GM23248 (cell line): Measurements from ENCODE around the gene NOXO1. TPM values are rescaled to one million over a fixed set of nuclear protein-coding genes. Genes with fewer than 3 reads are reported as not detected.
A peak's percentile ranks its signal among the peaks of the same experiment; 100 is the strongest.

Experiments
- DNase-seq: peaks from one replicate; pipeline ENCODE4 v3.0.0-alpha.2; 2015
- H2AFZ ChIP-seq: fragments of 200-600 bp; sonication (generic); 2 replicates; pipeline ENCODE4 v1.6.1; 2016; ENCODE audit warnings: antibody characterized with exemption
- H3F3A ChIP-seq: fragments of 200-600 bp; sonication (generic); 2 replicates; pipeline ENCODE4 v1.6.1; 2016; ENCODE audit warnings: mild to moderate bottlenecking, antibody characterized with exemption, mixed run types; ENCODE audit not compliant: insufficient read depth
- H3K27ac ChIP-seq: fragments of 200-600 bp; sonication (generic); 2 replicates; pipeline ENCODE4 v1.5.1; 2016; ENCODE audit warnings: mild to moderate bottlenecking
- H3K27me3 ChIP-seq: fragments of 200-600 bp; sonication (generic); replicated peaks from 2 replicates; pipeline ENCODE4 v1.6.1; 2016; ENCODE audit warnings: mild to moderate bottlenecking; ENCODE audit not compliant: insufficient read depth
- H3K36me3 ChIP-seq: fragments of 200-600 bp; sonication (generic); 2 replicates; pipeline ENCODE4 v1.6.1; 2016; ENCODE audit warnings: low read depth, mild to moderate bottlenecking
- H3K4me1 ChIP-seq: fragments of 200-600 bp; sonication (generic); 2 replicates; pipeline ENCODE4 v1.6.1; 2016; ENCODE audit warnings: mild to moderate bottlenecking; ENCODE audit not compliant: insufficient read depth
- H3K4me2 ChIP-seq: fragments of 200-600 bp; sonication (generic); one replicate; pipeline ENCODE4 v1.6.1; 2016; ENCODE audit warnings: mild to moderate bottlenecking; ENCODE audit not compliant: unreplicated experiment
- H3K4me3 ChIP-seq: fragments of 200-600 bp; sonication (generic); 2 replicates; pipeline ENCODE4 v1.5.1; 2016; ENCODE audit warnings: mild to moderate bottlenecking
- H3K79me2 ChIP-seq: fragments of 200-600 bp; sonication (generic); 2 replicates; pipeline ENCODE4 v1.6.1; 2016; ENCODE audit warnings: mild to moderate bottlenecking; ENCODE audit not compliant: insufficient read depth
- H3K9ac ChIP-seq: fragments of 200-600 bp; sonication (generic); 2 replicates; pipeline ENCODE4 v1.6.1; 2016; ENCODE audit warnings: mild to moderate bottlenecking
- H3K9me2 ChIP-seq: fragments of 200-600 bp; sonication (generic); 2 replicates; pipeline ENCODE4 v1.6.1; 2016; ENCODE audit warnings: mixed run types, mild to moderate bottlenecking, moderate library complexity; ENCODE audit not compliant: insufficient read depth
- H3K9me3 ChIP-seq: fragments of 200-600 bp; sonication (generic); one replicate; pipeline ENCODE4 v1.6.1; 2017; ENCODE audit warnings: low read depth
- H4K20me1 ChIP-seq: fragments of 200-600 bp; sonication (generic); 2 replicates; pipeline ENCODE4 v1.6.0; 2016; ENCODE audit not compliant: insufficient read depth
- EZH2 ChIP-seq: fragments of 200-600 bp; sonication (generic); IDR thresholded peaks from 2 replicates; pipeline ENCODE4 v1.6.1; 2018; ENCODE audit warnings: antibody characterized with exemption, mild to moderate bottlenecking; ENCODE audit not compliant: insufficient read depth, poor library complexity, severe bottlenecking
- EZH2phosphoT487 ChIP-seq: fragments of 200-600 bp; sonication (generic); IDR thresholded peaks from 2 replicates; pipeline ENCODE4 v1.6.1; 2018; ENCODE audit warnings: antibody characterized with exemption, moderate library complexity, mild to moderate bottlenecking, low read depth; ENCODE audit not compliant: insufficient read depth
- WGBS, 2 experiments: methylation state at CpG; one replicate each; pipeline ENCODE4 v1.1.6; 2015 to 2017; ENCODE audit warnings: low lambda C conversion rate in 2 of 2, low coverage in 1 of 2; ENCODE audit errors: missing lambda C conversion rate in 2 of 2; 5-methylcytosine and 5-hydroxymethylcytosine counted together
- in situ Hi-C: fragments of 300-500 bp; cut with MboI; formaldehyde crosslinking; loops from 2 replicates; pipeline ENCODE4 v1.15.0; 2020
- polyA plus RNA-seq: library from polyadenylated mRNA; unstranded; fragments of >200 nt; fragmentation: Nextera tagmentation; extraction: Ambion mirVana; gene quantifications from 2 replicates; pipeline ENCODE4 v1.2.1, GENCODE V29; 2016
- total RNA-seq: library from RNA; depleted of rRNA; stranded (reverse); fragments of >200 nt; shearing (Covaris generic); gene quantifications from 2 replicates; pipeline ENCODE4 v1.2.3, GENCODE V29; 2014

NOXO1 gene
- total and polyA plus RNA-seq, 2 experiments from 2014 or later = 0.23 TPM; not detected in 1

GRCh38 chr16:1984347-1985225 lies 3.3 kb upstream of the NOXO1 start:
- peaks cover 30% of the 10 kb centered on the region for H3K27me3 ChIP-seq
- in situ Hi-C loops = no loop called here
- no peaks in the 10 kb centered on the region for H3K36me3 ChIP-seq
- H4K20me1 ChIP-seq = no peaks in the 10 kb centered on the region
- TF ChIP-seq EZH2phosphoT487 = no peak
- TF ChIP-seq EZH2 = no peak
- peak overlapping the region; percentile 86 for H3K4me3 ChIP-seq
- no peaks in the 10 kb centered on the region for H3K9me3 ChIP-seq
- H3K27ac ChIP-seq = no peak overlapping the region
- H3K9ac ChIP-seq = peak overlapping the region; percentile 82
- WGBS, 2 experiments = 15% methylated on average over 37 to 38 of the region's 58 CpGs
- H3K79me2 ChIP-seq = peaks cover 9% of the 10 kb centered on the region; the same call in 1 of the 2 replicates
- peaks cover 9% of the 10 kb centered on the region for H3F3A ChIP-seq
- DNase-seq = peak; percentile 68
- peak overlapping the region; percentile 91 for H3K4me2 ChIP-seq
- H2AFZ ChIP-seq = peak overlapping the region; percentile 63
- no peaks in the 10 kb centered on the region for H3K9me2 ChIP-seq
- H3K4me1 ChIP-seq = no peaks in the 10 kb centered on the region

DNA sequence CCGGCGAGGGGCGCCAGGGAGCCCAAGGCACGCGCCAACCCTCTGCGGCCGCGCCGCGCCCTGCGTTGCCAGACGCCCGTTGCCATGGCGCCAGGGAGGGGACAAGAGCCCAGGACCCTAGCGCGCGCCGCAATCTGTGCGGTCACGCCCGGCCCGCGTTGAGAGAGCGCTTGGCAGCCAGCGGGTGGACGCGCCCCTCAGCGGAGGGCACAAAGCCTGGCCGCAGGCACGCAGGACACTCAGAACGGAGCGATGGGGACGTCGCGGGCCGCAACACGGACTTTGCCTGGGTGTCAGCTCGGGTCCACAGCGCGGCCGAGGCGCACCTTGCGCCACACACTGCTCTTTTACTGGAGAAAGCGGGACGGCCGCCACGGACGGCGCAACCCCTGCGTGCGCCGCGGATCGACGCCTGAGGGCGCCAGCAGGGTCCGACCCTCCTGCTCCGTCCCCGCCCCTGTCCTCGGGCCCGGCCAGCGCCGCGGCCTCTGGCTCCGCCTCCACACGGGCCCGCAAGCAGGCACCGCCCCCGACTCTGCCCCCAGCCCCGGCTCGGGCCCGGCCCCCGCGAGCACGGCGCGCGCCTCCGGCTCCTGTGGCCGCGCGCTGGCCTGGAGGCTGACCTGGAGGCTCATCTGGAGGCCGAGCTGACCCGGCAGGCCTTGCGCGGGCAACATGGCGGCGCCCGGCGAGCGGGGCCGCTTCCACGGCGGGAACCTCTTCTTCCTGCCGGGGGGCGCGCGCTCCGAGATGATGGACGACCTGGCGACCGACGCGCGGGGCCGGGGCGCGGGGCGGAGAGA lies 2.5 kb upstream of the NOXO1 start, which contains the start of gene GFER:
Gene GFER (plus strand): TSS at position 650 of the 803 bp plus-strand sequence. CDS start 26 bp downstream, at position 676.
- Histone ChIP-seq H3K4me2 (peak within 1 kb of the TSS; percentile 91), H3K36me3 (no peaks in the 10 kb centered on the region), H4K20me1 (no peaks in the 10 kb centered on the region), H3K9me3 (no peaks in the 10 kb centered on the region), H3K9ac (peak within 1 kb of the TSS; percentile 82), H3K9me2 (no peaks in the 10 kb centered on the region), H3K27ac (no peak within 1 kb of the TSS), H3F3A (peaks cover 9% of the 10 kb centered on the region), H2AFZ (peak within 1 kb of the TSS; percentile 63), H3K4me3 (peak within 1 kb of the TSS; percentile 86), H3K79me2 (peaks cover 9% of the 10 kb centered on the region; the same call in 1 of the 2 replicates), H3K4me1 (no peaks in the 10 kb centered on the region), H3K27me3 (peaks cover 24% of the 10 kb centered on the region)
- TF ChIP-seq EZH2phosphoT487 (no peak), EZH2 (no peak)
- in situ Hi-C loops = no loop called here
- WGBS, 2 experiments = 0 to 1% methylated on average over 54 to 62 of the region's 109 CpGs
- peak; percentile 95 for DNase-seq

GRCh38 chr16:1982991-1983543 lies 1.8 kb upstream of the NOXO1 start:
- peak overlapping the region; percentile 91 for H3K4me2 ChIP-seq
- no peaks in the 10 kb centered on the region for H4K20me1 ChIP-seq
- no peaks in the 10 kb centered on the region for H3K36me3 ChIP-seq
- H3K79me2 ChIP-seq = peaks cover 9% of the 10 kb centered on the region; the same call in 1 of the 2 replicates
- no peaks in the 10 kb centered on the region for H3K4me1 ChIP-seq
- H3K9me2 ChIP-seq = no peaks in the 10 kb centered on the region
- in situ Hi-C loops = no loop called here
- peak overlapping the region; percentile 63; the same call in 1 of the 2 replicates for H2AFZ ChIP-seq
- H3K4me3 ChIP-seq = peak overlapping the region; percentile 86
- H3K9ac ChIP-seq = peak overlapping the region; percentile 82; the same call in 1 of the 2 replicates
- 18 to 20% methylated on average over 19 of the region's 19 CpGs for WGBS, 2 experiments
- DNase-seq = no peak
- no peak overlapping the region for H3K27ac ChIP-seq
- TF ChIP-seq EZH2phosphoT487 (no peak), EZH2 (no peak)
- peaks cover 21% of the 10 kb centered on the region for H3K27me3 ChIP-seq
- H3F3A ChIP-seq = peaks cover 9% of the 10 kb centered on the region
- H3K9me3 ChIP-seq = no peaks in the 10 kb centered on the region

DNA sequence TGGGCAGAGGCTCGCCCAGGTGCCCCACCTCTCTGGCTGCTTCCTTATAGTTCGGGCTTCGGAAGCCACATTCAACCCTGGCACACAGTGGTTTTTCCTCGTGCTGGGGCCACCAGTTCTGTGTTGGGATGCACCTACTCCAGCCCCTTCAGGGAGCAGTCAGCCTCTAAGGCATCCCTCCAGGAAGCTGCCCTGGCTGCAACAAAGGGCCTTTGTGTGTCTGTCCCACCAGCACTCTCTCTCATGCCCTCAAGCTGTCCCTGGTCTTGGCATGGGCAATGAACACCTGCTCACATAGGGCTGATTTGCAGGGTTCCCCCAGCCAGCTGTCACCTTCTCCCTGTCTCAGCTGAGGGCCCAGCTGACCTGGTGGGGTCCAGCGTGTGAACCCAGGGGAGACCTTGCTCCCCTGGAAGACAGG lies 754 bp upstream of the NOXO1 start:
- no peak for DNase-seq
- in situ Hi-C loops = no loop called here

More for the DNA sequence above, 754 bp upstream of the NOXO1 start:
- WGBS, 2 experiments = 53 to 56% methylated on average over 5 of the region's 5 CpGs
- Histone ChIP-seq H4K20me1 (no peaks in the 10 kb centered on the region), H3K9me2 (no peaks in the 10 kb centered on the region), H3K9me3 (no peaks in the 10 kb centered on the region), H3K4me3 (no peak overlapping the region), H3K79me2 (peaks cover 9% of the 10 kb centered on the region; the same call in 1 of the 2 replicates), H3K27ac (no peak overlapping the region), H3F3A (peaks cover 9% of the 10 kb centered on the region), H3K9ac (no peak overlapping the region), H3K4me1 (no peaks in the 10 kb centered on the region), H2AFZ (no peak overlapping the region), H3K27me3 (peaks cover 21% of the 10 kb centered on the region), H3K36me3 (no peaks in the 10 kb centered on the region), H3K4me2 (no peak overlapping the region)
- TF ChIP-seq EZH2 (no peak), EZH2phosphoT487 (no peak)
